ENCODE measurements around the gene SUPT20H.

SUPT20H gene

GRCh38 chr13:37058910-37059847 lies at the start of gene SUPT20H:
TSS of gene SUPT20H (minus strand) at chr13:37059688. CDS start at chr13:37051490, 8,198 bp downstream.
- DNase-seq (ENCODE audit: low read depth): peak; percentile 91

DNA sequence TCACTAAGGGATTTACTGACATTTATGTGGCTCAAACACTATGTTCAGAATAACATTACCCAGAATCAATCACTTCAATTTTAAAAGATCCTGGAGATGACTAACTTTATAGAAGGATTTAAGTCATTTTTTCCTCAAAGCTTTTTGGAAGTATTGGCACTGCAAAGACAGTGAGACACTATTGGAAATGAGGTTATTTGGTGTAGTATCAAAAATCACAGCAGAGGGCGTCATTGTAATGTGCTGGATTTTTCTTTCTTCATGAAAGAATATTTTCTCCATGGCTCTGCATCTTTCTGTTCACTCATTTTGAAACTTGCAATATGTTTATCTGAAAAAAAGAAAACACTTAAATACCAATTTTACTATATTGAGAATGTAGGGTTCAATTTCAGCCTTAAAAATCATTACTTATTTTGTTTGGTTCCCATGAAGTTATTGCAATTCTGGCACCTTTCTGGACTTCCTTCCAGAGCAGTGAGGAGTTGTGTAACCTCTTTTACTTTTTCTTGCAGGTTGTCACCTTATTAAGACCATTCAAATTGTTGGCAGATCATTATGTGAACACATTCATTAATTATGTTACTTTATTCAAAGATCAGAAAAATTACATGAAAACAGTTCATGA lies 49.7 kb upstream of the SUPT20H start:
- peak; percentile 67 for DNase-seq (ENCODE audit: low read depth)

DNA sequence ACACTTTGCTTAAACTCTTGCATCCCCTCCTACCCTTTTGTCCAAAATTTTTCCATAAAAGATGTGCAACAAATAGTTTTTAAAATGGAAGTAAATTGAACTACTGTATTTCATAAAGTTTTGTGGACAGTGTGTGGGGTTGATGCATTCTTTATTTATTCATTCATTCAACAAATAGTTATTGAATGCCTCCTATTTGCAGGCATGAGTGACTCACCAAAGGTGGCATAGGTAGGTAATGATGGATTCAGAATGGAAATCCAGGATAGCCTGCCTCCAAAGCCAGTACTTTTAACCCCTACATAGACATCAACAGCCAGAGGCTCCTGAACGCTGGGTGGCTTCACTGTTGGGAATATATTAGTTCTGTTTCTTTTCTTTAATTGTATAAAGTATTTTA lies 48.4 kb upstream of the SUPT20H start:
- no peak for DNase-seq (ENCODE audit: low read depth)

- no peak for DNase-seq (ENCODE audit: low read depth)
These were observed 48.0 kb upstream of the SUPT20H start for GRCh38 chr13:37107456-37107855.

DNA sequence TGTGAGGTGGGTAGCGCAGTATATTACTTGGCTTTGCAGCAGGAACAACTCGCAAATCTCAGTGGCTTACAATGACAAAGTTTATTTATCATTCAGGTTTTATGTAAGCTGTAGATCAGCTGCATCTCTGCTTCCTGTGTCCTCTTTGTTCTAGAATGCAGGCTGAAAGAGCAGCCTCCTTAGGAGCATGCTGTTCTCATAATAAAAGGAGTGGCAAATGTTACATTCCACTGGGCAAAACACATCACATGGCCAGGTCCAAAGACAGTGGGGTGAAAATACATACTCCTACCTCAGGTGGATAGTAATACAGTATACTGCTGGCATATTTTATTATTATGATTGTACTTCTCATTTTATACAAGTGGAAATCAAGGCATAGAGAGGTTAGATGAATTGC lies 47.2 kb upstream of the SUPT20H start:
- DNase-seq (ENCODE audit: low read depth): peak; percentile 21

GRCh38 chr13:37105251-37105714 lies 45.8 kb upstream of the SUPT20H start, which contains the start of gene CSNK1A1L:
TSS of gene CSNK1A1L (minus strand) at chr13:37105664. CDS start at chr13:37105256, 408 bp downstream.
- no peak for DNase-seq (ENCODE audit: low read depth)

- DNase-seq (ENCODE audit: low read depth): no peak
These were observed 43.4 kb upstream of the SUPT20H start for GRCh38 chr13:37102896-37103295.

- DNase-seq (ENCODE audit: low read depth): no peak
These were observed 41.7 kb upstream of the SUPT20H start for GRCh38 chr13:37101201-37101600.

GRCh38 chr13:37100731-37101130 lies 41.2 kb upstream of the SUPT20H start:
- no peak for DNase-seq (ENCODE audit: low read depth)

GRCh38 chr13:37097076-37097475 lies 37.6 kb upstream of the SUPT20H start:
- DNase-seq (ENCODE audit: low read depth): peak; percentile 78

- no peak for DNase-seq (ENCODE audit: low read depth)
These were observed 35.4 kb upstream of the SUPT20H start for GRCh38 chr13:37094840-37095239.

DNA sequence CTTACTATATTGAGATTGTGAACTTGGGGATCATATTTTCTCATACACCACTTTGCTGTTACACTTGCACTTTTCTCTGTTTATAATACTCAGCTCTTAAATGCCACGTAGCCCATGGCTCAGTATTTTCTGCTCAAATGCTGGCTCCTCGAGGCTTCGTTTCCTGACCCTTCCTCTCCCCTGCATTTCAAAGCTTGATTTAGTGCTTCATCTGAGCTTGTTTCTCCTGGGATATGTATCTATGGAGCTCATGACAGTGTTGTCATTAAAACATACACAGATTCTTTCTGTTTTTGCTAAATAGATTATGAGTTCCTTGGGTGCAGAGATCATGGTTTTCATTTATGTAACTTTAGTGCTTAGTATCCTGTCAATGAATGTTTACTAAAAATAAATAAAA lies 34.6 kb upstream of the SUPT20H start:
- DNase-seq (ENCODE audit: low read depth): no peak

DNA sequence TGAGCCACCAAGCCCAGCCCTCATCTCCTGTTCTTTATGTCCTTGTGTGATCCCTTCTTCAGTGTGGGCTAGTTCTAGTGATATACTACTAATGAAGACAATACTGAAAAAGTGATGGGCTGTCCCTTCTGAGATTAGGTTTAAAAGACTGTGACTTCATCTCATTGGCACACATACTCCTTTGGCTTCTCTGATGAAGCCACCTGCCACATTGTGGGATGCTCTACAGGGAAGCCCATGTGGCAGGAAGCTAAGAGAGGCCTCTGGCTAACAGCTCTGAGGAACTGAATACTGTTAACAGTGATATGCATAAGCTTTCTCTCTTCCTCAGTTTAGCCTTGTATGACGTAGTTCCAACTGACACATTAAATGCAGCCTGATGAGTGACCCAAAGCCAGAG lies 32.3 kb upstream of the SUPT20H start:
- DNase-seq (ENCODE audit: low read depth): no peak

GRCh38 chr13:37090912-37091311 lies 31.4 kb upstream of the SUPT20H start:
- DNase-seq (ENCODE audit: low read depth): no peak

- no peak for DNase-seq (ENCODE audit: low read depth)
These were observed 30.0 kb upstream of the SUPT20H start for GRCh38 chr13:37089495-37089894.

- no peak for DNase-seq (ENCODE audit: low read depth)
These were observed 28.0 kb upstream of the SUPT20H start for GRCh38 chr13:37087486-37087885.

GRCh38 chr13:37085606-37086005 lies 26.1 kb upstream of the SUPT20H start:
- DNase-seq (ENCODE audit: low read depth): no peak

- DNase-seq (ENCODE audit: low read depth): no peak
These were observed 17.3 kb upstream of the SUPT20H start for GRCh38 chr13:37076818-37077217.

DNA sequence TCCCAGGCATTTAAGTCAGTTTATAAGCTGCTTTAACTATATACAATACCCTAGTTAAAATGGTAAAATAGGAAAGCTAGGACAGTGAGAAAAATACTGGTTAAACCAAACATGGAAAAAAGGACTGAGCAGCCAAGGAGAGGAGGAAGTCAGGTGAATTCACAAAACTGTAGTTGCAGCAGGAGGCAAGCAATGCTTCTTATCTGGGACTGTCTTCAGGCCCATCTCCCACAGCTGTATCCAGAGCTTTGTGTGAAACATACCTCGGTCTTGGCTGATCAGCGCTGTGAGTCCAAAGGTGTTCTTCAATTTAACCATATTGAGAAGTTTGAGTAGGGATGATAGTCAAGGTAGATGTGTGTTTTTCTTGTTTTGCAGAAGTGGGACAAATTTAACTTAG lies 15.7 kb upstream of the SUPT20H start:
- no peak for DNase-seq (ENCODE audit: low read depth)

DNA sequence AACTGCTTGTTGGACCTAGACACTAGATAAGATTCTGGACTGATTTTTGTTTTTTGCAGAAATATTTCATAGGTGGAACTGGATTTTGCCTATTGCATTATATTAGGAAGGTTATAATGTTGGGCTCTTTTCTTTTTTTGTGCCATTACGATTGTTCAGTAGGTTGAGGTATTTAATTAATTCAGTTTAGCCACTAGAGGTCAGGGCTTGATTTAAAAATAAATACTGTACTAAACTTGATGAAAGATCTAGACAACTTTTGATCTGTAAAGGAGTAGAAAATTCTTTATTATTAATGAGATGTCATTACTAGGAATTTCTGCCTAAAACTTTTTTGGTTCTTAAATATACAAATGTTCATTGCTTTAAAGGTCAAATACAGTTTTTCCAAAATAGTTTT lies 15.2 kb upstream of the SUPT20H start:
- DNase-seq (ENCODE audit: low read depth): peak; percentile 62

GRCh38 chr13:37072024-37072423 lies 12.5 kb upstream of the SUPT20H start:
- DNase-seq (ENCODE audit: low read depth): no peak

DNA sequence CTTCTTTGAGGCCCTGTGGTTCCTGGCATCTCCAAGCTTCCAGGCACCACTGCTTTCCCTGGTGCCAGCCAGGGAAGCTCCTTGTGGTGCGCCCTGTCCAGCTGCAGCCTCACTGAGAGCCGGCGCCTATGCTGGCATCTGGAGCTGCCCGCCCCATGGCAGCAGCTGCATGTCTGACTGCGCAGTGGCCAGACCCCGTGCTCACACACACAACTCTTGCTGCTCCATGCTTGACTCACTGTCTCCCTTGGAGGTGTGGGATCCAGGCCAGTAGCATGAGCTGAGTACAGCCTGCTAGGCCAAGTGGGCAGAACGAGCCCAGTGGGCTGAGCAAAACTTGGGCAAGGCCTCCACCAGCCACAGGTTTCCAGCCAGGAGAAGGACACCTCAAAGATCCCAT lies 11.5 kb upstream of the SUPT20H start:
- DNase-seq (ENCODE audit: low read depth): no peak

- no peak for DNase-seq (ENCODE audit: low read depth)
These were observed 10.7 kb upstream of the SUPT20H start for GRCh38 chr13:37070145-37070695.
